SIG-M5 treated with dmso at 0.1 percent for 504 hours (cell line): Measurements from ENCODE around the gene CYB5D1.
"Not testable (repeated sequence)": the region's sequence is repeated elsewhere in the genome, so short reads cannot be mapped to it uniquely, and the experiment has no call there.

Source experiments
- DNase-seq: peaks from one replicate; lab custom pipeline; 2025; ENCODE audit not compliant: unreplicated experiment; lab: John Stamatoyannopoulos, UW

The CYB5D1 gene

GRCh38 chr17:7857713-7858521 lies at the start of gene CYB5D1:
CYB5D1 (plus strand) TSS chr17:7858003; CDS start chr17:7858135, 132 bp downstream.
- peak; percentile 95 for DNase-seq

GRCh38 chr17:7809086-7809790 lies 48.6 kb upstream of the CYB5D1 start:
- DNase-seq, result no peak

GRCh38 chr17:7809791-7810343 lies 47.9 kb upstream of the CYB5D1 start:
- not testable (repeated sequence) for DNase-seq

GRCh38 chr17:7811251-7811650 lies 46.6 kb upstream of the CYB5D1 start:
- no peak for DNase-seq

GRCh38 chr17:7814969-7815368 lies 42.8 kb upstream of the CYB5D1 start:
- no peak for DNase-seq

- DNase-seq, result no peak
Measured at GRCh38 chr17:7816926-7817642, 40.7 kb upstream of the CYB5D1 start.

GRCh38 chr17:7817643-7817964 lies 40.2 kb upstream of the CYB5D1 start:
- no peak for DNase-seq

GRCh38 chr17:7818026-7818425 lies 39.8 kb upstream of the CYB5D1 start:
- no peak for DNase-seq

GRCh38 chr17:7818746-7819645 lies 38.8 kb upstream of the CYB5D1 start:
- no peak for DNase-seq

GRCh38 chr17:7820231-7820630 lies 37.6 kb upstream of the CYB5D1 start:
- no peak for DNase-seq

GRCh38 chr17:7822126-7822525 lies 35.7 kb upstream of the CYB5D1 start:
- no peak for DNase-seq

- DNase-seq, result no peak
Measured at GRCh38 chr17:7823581-7824001, 34.2 kb upstream of the CYB5D1 start.

- DNase-seq, result no peak
Measured at GRCh38 chr17:7824021-7824924, 33.5 kb upstream of the CYB5D1 start.

GRCh38 chr17:7825206-7825990 lies 32.4 kb upstream of the CYB5D1 start:
- no peak for DNase-seq

GRCh38 chr17:7830616-7831015 lies 27.2 kb upstream of the CYB5D1 start:
- no peak for DNase-seq

- no peak for DNase-seq
Measured at GRCh38 chr17:7831233-7831632, 26.6 kb upstream of the CYB5D1 start.

GRCh38 chr17:7832431-7832830 lies 25.4 kb upstream of the CYB5D1 start:
- no peak for DNase-seq

GRCh38 chr17:7833011-7833794 lies 24.6 kb upstream of the CYB5D1 start:
- no peak for DNase-seq
